HG03378 (cell line): ENCODE results near the gene SAMD11.

Source experiments
- ATAC-seq: cut with Tn5 transposase; IDR thresholded peaks from one replicate; pipeline ENCODE4 v1.9.1; 2021; ENCODE audit warnings: mild to moderate bottlenecking, moderate library complexity; ENCODE audit not compliant: unreplicated experiment

The SAMD11 gene

DNA sequence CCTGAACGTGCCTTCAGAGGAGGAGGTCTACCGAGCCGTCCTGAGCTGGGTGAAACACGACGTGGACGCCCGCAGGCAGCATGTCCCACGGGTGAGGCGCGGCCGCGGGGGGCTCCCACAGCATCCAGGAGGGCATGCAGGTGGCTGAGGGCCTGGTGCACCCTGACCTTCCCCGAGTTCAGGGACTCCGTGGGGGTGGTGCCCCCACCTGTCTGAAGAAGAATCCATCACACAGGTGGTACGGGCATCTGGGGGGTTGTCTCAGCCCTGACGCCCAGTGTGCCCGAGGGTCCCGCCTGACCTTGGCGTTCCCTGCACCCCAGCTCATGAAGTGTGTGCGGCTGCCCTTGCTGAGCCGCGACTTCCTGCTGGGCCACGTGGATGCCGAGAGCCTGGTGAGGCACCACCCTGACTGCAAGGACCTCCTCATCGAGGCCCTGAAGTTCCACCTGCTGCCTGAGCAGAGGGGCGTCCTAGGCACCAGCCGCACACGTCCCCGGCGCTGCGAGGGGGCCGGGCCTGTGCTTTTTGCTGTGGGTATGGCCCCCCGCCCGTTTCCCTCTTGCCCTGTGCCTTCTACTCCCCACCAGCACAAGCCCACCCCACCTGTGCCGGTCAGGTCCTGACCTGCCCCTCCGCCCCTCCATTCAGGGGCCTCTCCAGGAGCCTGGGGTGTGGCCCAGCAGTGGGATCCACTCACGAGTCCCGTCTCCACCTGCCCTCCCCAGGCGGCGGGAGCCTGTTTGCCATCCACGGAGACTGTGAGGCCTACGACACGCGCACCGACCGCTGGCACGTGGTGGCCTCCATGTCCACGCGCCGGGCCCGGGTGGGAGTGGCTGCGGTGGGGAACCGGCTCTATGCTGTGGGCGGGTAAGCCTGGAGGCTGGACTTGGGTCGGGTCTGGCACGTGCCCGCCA lies 38.9 kb downstream of the SAMD11 start:
- ATAC-seq, result no peak

DNA sequence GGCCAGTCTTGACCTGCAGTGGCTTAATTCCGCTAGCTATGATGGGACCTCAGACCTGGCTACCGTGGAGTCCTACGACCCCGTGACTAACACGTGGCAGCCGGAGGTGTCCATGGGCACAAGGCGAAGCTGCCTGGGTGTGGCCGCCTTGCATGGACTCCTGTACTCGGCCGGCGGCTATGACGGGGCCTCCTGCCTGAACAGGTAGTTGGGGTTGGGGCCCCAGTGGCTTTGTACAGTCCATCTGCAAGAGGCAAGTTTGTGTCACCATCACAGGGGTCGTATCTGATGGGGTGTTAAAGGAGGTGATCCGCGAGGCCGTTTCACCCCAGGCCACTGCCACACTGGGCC lies 39.6 kb downstream of the SAMD11 start:
- no peak for ATAC-seq

DNA sequence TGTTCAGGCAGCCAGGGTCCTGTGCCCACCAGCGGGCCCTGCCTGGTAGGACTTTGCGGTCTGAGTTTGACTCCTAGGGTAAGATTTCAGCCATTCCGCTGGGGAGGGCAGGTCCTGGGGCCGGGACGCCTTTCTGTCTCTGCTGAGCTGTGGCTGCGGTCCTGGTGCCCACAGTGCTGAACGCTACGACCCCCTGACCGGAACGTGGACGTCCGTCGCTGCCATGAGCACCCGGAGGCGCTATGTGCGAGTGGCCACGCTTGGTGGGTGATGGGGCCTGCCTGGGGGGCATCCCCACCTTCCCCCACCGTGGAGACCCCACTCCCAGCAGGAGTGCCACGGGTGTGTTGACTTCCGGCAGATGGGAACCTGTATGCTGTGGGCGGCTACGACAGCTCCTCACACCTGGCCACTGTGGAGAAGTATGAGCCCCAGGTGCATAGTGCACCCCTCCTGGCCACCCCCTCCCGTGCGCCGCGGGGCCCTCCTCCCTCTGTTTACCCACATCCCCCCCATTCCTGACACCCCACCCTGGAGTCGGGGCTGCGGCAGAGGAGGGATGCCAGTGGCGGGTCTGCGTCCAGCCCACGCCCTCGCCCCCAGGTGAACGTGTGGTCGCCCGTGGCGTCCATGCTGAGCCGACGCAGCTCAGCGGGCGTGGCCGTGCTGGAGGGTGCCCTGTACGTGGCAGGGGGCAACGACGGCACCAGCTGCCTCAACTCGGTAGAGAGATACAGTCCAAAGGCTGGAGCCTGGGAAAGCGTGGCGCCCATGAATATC lies 40.2 kb downstream of the SAMD11 start:
- ATAC-seq, result no peak

- no peak for ATAC-seq
Observed at GRCh38 chr1:964691-965525, 41.2 kb downstream of the SAMD11 start.

DNA sequence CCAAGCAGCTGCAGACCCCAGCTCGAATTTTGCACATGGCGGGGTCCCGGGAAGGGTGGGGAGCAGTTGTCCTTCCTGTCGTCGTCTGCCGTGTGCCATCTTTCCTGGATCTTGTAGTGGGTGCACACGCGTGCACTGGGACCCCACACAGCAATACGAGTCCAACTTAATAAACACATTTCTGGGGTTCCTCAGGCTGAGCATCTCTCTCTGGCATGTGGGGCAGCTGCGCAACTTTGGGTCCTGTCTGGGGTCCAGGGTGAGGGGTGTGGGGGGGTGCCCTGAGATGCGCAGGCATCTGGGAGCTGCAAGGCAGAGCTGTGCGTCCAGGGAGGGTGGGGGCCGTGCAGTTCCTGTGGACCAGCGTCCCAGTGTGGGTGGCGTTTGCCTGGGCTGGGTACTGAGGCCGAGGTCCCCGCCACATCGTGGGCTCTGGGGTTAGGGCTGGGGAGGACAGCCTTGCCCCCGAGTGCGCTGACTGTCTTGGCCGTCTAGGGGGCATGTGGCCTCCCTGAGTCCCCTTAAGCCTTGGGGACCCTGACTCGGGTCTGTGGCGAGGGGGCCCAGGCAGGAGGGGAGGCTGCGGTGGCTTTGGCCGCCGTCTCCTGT lies 41.9 kb downstream of the SAMD11 start:
- ATAC-seq, result no peak

DNA sequence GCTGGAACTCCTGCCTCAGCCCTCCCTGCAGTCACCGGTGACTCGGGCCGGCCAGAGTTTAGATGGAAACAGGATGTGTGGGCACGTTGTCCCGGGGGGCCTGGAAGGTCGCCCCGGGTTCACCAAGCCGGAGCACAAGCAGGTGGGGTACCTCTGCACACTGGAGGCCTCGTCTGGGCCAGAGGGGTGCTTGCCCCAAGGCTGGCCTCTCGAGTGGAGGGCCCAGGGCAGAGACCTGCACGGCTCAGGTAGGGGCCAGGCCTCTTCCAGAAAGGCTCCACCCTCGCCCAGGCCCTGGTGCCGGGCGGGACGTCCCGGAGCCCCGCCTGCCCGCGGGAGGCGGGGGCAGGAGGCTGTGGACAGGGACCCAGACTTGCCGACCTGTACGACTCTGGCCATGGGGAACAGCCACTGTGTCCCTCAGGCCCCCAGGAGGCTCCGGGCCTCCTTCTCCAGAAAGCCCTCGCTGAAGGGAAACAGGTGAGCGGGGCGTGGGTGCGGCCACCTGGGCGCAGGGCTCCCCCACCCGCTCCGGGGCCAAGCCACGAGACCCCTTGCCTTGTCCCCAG lies 42.5 kb downstream of the SAMD11 start, which contains the start of gene PLEKHN1:
Gene PLEKHN1, plus strand, starts transcription at position 348 of the 569 bp plus-strand sequence. Its CDS starts 50 bp downstream, at position 398.
- ATAC-seq, result no peak

DNA sequence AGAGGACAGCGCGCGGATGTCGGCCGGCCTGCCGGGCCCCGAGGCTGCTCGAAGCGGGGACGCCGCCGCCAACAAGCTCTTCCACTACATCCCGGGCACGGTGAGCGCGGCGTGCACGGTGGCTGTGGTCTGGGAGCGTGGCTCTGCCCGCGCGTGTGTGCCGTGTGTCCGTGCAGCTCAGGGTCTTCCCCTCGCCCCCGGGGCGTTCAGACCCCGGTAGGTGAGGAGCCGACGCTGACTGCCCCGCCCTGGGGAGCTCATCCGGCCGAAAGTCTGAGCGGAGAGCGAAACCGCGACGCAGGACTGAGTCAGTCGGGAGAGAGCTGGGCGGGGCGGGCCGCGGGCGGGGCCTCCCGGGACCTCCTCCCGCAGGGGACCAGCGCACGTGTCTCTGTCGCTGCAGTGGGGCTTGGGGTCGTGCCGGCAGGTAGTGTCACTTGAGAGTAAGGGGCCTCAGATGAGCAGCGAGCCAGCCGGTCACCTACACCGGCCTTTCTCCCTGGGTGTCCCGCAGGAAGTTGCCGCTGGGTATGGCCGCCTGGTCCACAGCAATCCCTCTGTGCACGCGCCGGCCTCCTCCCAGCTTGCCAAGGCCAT lies 43.1 kb downstream of the SAMD11 start:
- no peak for ATAC-seq

- ATAC-seq, result no peak
Observed at GRCh38 chr1:967466-968343, 44.0 kb downstream of the SAMD11 start.

DNA sequence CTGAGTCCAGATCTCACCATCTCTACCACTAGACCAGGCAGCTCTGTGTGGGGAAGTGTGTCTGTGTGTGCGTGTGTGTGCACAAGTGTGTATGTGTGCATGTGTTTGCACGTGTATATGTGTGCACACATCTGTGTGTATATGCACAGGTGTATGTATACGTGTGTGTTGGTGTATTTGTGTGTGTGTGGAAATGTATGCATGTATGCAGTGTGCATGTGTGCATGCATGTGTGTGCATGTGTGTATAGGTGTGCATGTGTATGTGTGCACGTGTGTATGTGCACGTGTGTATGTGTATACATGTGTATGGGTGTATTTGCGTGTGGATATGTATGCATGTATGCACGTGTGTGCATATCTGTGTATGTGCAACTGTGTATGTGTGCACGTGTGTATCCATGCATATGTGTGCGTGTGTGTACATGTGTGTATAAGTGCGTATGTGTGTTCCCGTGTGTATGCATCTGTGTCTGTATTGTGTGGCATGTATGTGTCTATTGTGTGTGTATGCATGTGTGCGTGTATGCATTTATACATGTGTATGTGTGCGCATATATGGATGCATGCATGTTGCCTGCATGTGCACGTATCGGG lies 45.6 kb downstream of the SAMD11 start:
- ATAC-seq, result no peak

DNA sequence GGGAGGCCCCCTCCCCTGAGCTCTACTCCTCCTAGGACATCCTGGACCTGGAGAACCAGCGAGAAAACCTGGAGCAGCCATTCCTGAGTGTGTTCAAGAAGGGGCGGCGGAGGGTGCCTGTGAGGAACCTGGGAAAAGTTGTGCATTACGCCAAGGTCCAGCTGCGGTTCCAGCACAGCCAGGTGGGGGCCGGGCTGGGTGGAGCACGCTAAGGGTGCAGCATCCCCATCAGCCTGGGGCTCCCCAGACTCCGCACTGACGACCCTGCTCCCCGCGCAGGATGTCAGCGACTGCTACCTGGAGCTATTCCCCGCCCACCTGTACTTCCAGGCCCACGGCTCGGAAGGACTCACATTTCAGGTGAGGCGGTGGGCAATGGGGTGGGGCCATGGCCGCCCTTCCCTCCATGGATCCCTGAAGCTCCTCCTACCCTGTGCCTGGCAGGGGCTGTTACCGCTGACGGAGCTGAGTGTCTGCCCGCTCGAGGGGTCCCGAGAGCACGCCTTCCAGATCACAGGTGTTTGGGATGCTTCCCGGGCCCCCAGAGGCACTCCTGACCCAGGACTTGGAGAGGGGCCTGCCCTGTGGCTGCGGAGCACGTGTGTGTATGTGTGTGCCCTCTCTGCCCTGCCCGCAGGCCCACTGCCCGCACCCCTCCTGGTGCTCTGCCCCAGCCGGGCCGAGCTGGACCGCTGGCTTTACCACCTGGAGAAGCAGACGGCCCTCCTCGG lies 46.7 kb downstream of the SAMD11 start:
- no peak for ATAC-seq

GRCh38 chr1:970973-971730 lies 47.4 kb downstream of the SAMD11 start:
- no peak for ATAC-seq

DNA sequence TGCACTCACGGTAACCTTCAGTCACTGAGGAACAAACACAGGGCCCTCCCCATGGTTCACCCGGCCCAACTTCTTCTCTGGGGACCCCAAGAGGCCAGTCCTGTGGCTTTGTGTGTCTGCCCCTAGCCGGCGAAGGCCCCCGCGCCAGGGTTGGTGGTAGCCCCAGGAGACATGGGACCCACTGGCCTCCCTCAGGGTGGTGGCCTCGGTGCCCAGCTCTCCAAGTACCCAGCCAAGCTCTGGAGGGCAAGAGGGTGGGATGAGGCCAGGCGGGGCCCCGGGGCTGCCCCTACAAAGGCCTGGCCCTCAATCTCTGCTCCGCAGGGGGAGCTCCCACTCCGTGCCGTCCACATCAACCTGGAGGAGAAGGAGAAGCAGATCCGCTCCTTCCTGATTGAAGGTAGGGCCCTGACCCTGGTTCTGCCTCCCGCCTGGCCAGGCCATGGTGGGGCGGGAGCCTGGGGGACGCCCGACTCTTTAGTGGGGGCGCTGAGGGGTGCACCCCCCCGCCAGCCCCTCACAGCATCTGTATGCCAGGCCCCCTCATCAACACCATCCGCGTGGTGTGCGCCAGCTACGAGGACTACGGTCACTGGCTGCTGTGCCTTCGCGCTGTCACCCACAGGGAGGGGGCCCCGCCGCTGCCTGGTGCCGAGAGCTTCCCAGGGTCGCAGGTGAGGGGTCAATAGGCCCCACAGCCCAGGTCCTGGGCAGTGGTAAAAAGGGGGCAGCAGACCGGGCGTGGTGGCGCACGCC lies 48.2 kb downstream of the SAMD11 start:
- ATAC-seq, result no peak

DNA sequence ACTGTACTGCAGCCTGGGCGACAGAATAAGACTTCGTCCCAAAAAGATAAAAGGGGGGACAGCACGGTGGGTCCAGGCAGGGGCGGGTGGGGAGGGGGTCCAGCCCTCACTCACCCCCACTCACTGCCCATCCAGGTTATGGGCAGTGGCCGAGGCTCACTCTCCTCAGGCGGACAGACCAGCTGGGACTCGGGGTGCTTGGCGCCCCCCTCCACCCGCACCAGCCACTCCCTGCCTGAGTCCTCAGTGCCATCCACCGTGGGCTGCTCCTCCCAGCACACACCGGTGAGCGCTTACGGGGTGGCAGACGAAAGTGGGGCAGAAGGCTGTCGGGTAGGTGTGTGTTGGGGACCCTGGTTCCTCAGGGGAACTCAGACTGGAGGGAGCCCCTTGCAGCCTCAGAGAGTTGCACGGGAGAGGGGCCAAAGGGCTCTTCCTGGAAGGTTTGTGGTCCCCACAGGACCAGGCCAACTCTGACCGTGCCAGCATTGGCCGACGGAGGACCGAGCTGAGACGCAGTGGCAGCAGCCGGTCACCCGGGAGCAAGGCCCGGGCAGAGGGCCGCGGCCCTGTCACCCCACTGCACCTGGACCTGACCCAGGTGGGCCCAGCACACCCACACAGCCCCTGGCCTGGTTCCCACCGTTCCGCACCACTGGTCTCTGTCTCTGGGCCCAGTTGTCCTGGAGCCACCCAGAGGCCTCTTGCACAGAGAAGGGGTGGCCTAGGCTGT lies 49.2 kb downstream of the SAMD11 start:
- no peak for ATAC-seq

DNA sequence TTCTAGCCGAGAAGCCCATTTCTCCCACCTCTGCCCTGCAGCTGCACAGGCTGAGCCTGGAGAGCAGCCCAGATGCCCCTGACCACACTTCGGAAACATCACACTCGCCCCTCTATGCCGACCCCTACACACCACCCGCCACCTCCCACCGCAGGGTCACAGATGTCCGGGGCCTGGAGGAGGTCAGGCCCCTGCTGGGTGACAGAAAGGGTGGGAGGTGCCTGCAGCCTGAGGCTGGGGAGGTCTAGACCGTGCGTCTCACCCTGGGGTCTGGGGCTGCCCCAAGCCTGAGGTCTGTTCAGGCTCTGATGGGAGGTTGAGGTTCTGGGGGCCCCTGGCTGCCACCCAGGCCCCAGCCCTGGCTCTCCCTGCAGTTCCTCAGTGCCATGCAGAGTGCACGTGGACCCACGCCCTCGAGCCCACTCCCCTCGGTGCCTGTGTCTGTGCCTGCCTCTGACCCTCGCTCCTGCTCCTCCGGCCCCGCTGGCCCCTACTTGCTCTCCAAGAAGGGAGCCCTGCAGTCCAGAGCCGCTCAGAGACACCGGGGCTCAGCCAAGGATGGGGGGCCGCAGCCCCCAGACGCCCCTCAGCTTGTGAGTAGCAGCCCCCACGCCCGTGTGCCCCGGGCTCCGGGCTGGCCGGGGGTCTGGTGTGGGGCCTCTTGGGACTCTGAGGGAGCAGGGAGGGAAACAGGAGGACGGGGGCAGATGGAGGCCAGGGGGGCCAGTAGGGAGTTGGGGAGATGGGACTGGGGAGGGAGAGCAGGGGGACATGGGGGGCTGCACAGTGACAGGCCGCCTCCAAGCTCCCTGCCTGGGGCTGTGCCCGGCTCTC lies 50.0 kb downstream of the SAMD11 start:
- no peak for ATAC-seq

GRCh38 chr1:974293-974640 lies 50.5 kb downstream of the SAMD11 start:
- no peak for ATAC-seq
